ENCODE results near the gene PCDH17. TPM values are rescaled to one million over a fixed set of nuclear protein-coding genes. Genes with fewer than 3 reads are reported as not detected.

The PCDH17 gene
- total RNA-seq, 2 donors from 2014 or later = 2.1 to 2.4 TPM

DNA sequence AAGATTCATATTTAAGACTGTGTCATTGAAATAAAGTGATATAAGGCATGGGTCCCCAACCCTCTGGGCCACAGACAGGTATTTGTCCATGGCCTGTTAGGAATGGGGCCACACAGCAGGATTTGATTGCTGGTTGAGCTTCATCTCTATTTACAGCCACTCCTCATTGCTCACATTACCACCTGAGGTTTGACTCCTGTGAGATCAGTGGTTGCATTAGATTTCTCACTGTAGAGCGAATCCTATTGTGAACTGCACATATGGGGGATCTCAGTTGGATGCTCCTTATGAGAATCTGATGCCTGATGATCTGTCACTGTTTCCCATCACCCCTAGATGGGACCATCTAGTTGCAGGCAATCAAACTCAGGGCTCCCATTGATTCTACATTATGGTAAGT is 132.1 kb downstream of the PCDH17 start:
- H3K4me1 ChIP-seq = no peaks in the 10 kb centered on the region
- no peak overlapping the region for H3K9ac ChIP-seq (ENCODE audit: low read depth in 2 of 2, low read length in 2 of 2)
- no peak overlapping the region for H3K27ac ChIP-seq
- H3K27me3 ChIP-seq = no peaks in the 10 kb centered on the region
- no peaks in the 10 kb centered on the region for H3K9me3 ChIP-seq
- no peak overlapping the region for H3K4me3 ChIP-seq
- no peaks in the 10 kb centered on the region for H3K36me3 ChIP-seq
- no peak for DNase-seq
- TF ChIP-seq, protein P1, sequence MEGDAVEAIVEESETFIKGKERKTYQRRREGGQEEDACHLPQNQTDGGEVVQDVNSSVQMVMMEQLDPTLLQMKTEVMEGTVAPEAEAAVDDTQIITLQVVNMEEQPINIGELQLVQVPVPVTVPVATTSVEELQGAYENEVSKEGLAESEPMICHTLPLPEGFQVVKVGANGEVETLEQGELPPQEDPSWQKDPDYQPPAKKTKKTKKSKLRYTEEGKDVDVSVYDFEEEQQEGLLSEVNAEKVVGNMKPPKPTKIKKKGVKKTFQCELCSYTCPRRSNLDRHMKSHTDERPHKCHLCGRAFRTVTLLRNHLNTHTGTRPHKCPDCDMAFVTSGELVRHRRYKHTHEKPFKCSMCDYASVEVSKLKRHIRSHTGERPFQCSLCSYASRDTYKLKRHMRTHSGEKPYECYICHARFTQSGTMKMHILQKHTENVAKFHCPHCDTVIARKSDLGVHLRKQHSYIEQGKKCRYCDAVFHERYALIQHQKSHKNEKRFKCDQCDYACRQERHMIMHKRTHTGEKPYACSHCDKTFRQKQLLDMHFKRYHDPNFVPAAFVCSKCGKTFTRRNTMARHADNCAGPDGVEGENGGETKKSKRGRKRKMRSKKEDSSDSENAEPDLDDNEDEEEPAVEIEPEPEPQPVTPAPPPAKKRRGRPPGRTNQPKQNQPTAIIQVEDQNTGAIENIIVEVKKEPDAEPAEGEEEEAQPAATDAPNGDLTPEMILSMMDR (IDR thresholded peaks at IDR 0.05) = no peak
- intact Hi-C loops (cut with DNase I) = no loop called here
